OCI-LY7 (cell line): Measurements from ENCODE around the gene WWOX. TPM values are rescaled to one million over a fixed set of nuclear protein-coding genes. Genes with fewer than 3 reads are reported as not detected.

Source experiments
- BruUV-seq: library from RNA; stranded (reverse); fragments of 400-500 nt; replicated peaks from 2 replicates; lab custom pipeline; 2021; lab: Mats Ljungman, UMichigan
- CTCF ChIA-PET: fragments of 300-600 bp; sonication (Branson Sonifier 250); formaldehyde crosslinking; loops from one replicate; lab custom pipeline; 2022; ENCODE audit warnings: antibody characterized with exemption; ENCODE audit not compliant: unreplicated experiment; lab: Charles Lee
- POLR2A ChIA-PET: fragments of 300-600 bp; sonication (Branson Sonifier 250); formaldehyde crosslinking; loops from one replicate; lab custom pipeline; 2022; ENCODE audit warnings: antibody characterized with exemption; lab: Charles Lee
- DNase-seq: peaks from one replicate; pipeline ENCODE4 v3.0.0-alpha.2; 2015; ENCODE audit warnings: low spot score
- H2AFZ ChIP-seq: fragments of 200-600 bp; sonication (generic), shearing (Covaris generic); 2 replicates; pipeline ENCODE4 v1.6.1; 2014; ENCODE audit warnings: mild to moderate bottlenecking, antibody characterized with exemption, low read length, moderate library complexity
- H3K27ac ChIP-seq: fragments of 200-600 bp; sonication (generic); 2 replicates; pipeline ENCODE4 v1.5.1; 2014; ENCODE audit warnings: mixed run types, low read depth, mild to moderate bottlenecking, moderate library complexity, low read length, inconsistent platforms; ENCODE audit not compliant: poor library complexity, severe bottlenecking
- H3K36me3 ChIP-seq: fragments of 200-600 bp; sonication (generic); 2 replicates; pipeline ENCODE4 v1.6.1; 2014; ENCODE audit warnings: mild to moderate bottlenecking, antibody characterized with exemption, low read length, moderate library complexity, mixed read lengths; ENCODE audit not compliant: insufficient read depth
- H3K4me1 ChIP-seq: fragments of 200-600 bp; sonication (generic); 2 replicates; pipeline ENCODE4 v1.5.1; 2014; ENCODE audit warnings: mild to moderate bottlenecking, low read length; ENCODE audit not compliant: insufficient read depth, poor library complexity, severe bottlenecking
- H3K4me2 ChIP-seq: fragments of 200-600 bp; sonication (generic); 2 replicates; pipeline ENCODE4 v1.6.1; 2014; ENCODE audit warnings: mild to moderate bottlenecking, low read length
- H3K4me3 ChIP-seq: fragments of 200-600 bp; sonication (generic); 2 replicates; pipeline ENCODE4 v1.5.1; 2014; ENCODE audit warnings: mild to moderate bottlenecking, low read depth, low read length; ENCODE audit not compliant: poor library complexity, severe bottlenecking
- H3K79me2 ChIP-seq: fragments of 200-600 bp; sonication (generic); 2 replicates; pipeline ENCODE4 v1.6.1; 2016; ENCODE audit warnings: low read depth, mild to moderate bottlenecking, low read length, moderate library complexity, mixed read lengths; ENCODE audit not compliant: insufficient read depth
- H3K9me2 ChIP-seq: fragments of 200-600 bp; sonication (generic); 2 replicates; pipeline ENCODE4 v1.6.1; 2016; ENCODE audit warnings: mild to moderate bottlenecking, low read length, mixed read lengths; ENCODE audit not compliant: insufficient read depth
- H3K9me3 ChIP-seq: fragments of 200-600 bp; sonication (generic); 2 replicates; pipeline ENCODE4 v1.6.1; 2014; ENCODE audit warnings: mild to moderate bottlenecking, mixed run types, low read length, mixed read lengths
- H4K20me1 ChIP-seq: fragments of 200-600 bp; sonication (generic); 2 replicates; pipeline ENCODE4 v1.6.1; 2014; ENCODE audit warnings: mild to moderate bottlenecking, antibody characterized with exemption, low read length, moderate library complexity, mixed read lengths; ENCODE audit not compliant: insufficient read depth
- CTCF ChIP-seq: fragments of 200-600 bp; sonication (generic); conservative IDR thresholded peaks from 2 replicates; pipeline ENCODE4 v1.5.1; 2014; ENCODE audit warnings: mild to moderate bottlenecking, antibody characterized with exemption, low read length, moderate library complexity, mixed read lengths
- EZH2phosphoT487 ChIP-seq: fragments of 200-600 bp; sonication (generic); IDR thresholded peaks from 2 replicates; pipeline ENCODE4 v1.6.1; 2018; ENCODE audit warnings: low read depth, borderline replicate concordance, mild to moderate bottlenecking, mixed run types, antibody characterized with exemption, low read length, moderate library complexity, mixed read lengths
- intact Hi-C: fragments of 100-400 bp; cut with micrococcal nuclease; formaldehyde crosslinking; loops from one replicate; pipeline ENCODE4 v1.10.0; 2022; ENCODE audit not compliant: unreplicated experiment
- total RNA-seq, 2 experiments: library from RNA; depleted of rRNA in 1 of 2; stranded (reverse); fragments of >200 nt in 1 of 2; shearing (Covaris generic) in 1 of 2; gene quantifications; 2 replicates each; pipeline ENCODE4 v1.2.3, GENCODE V29; 2014 to 2022

WWOX gene
- total RNA-seq, 2 experiments from 2014 or later: 40.2 to 47.6 TPM

DNA sequence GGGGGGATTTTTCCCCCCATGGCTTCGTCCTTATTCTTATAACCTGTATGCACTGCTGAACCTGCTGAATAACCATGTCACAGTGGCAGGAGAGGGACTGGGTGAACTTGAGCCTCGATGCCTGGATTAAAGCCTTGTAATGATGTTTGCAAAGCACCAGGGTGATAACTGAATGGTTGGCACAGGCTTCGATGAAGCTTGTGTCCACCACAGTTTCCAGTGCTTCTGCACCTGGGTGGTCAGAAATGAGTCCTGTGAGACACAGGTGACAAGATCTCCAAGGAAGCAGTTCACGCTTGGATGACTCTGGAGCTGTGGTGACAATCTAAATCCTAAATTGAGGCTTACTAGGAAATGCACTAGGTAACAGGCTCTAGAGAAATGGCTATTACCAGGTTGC, 771.8 kb downstream of the WWOX start:
- DNase-seq: no peak
- Histone ChIP-seq H4K20me1 (no peaks in the 10 kb centered on the region), H3K9me2 (no peaks in the 10 kb centered on the region), H3K36me3 (no peaks in the 10 kb centered on the region), H3K27ac (no peak overlapping the region), H2AFZ (no peak overlapping the region), H3K9me3 (no peaks in the 10 kb centered on the region), H3K4me2 (no peak overlapping the region), H3K79me2 (no peaks in the 10 kb centered on the region), H3K4me1 (no peaks in the 10 kb centered on the region), H3K4me3 (no peak overlapping the region)
- intact Hi-C loops: no loop called here
- ChIA-PET CTCF (no interaction called here), POLR2A (interaction anchor here (0.7 kb wide), 1 partner anchor 603 kb away, joined by 7 read pairs; no protein-coding TSS in a partner anchor)
- TF ChIP-seq EZH2phosphoT487 (no peak), CTCF (no peak)
- no TSS peak for BruUV-seq

DNA sequence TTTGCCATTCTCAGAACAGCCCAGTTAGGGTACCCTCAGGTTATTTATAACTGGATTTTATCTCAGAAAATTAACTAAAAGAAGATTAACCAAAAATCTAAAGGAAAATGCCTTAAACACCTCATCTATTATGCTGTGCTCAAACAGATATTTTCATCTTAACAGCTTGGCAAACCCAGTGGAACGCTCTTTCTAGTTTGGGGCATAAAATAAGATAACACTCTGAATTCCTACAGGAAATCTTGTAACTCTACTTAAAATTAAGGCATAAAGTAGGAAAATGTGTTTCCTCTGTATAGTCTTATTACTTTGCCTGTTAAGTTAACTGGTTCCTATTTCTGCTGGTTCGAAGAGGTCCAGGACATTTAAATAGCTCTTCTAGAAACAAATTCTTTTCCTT, 777.2 kb downstream of the WWOX start:
- H3K4me2 ChIP-seq: no peak overlapping the region
- ChIA-PET POLR2A (no interaction called here), CTCF (no interaction called here)
- no peak for DNase-seq
- no peaks in the 10 kb centered on the region for H3K9me3 ChIP-seq
- no peaks in the 10 kb centered on the region for H3K4me1 ChIP-seq
- no peak overlapping the region for H2AFZ ChIP-seq
- TF ChIP-seq EZH2phosphoT487: no peak
- H3K27ac ChIP-seq: no peak overlapping the region
- H4K20me1 ChIP-seq: no peaks in the 10 kb centered on the region
- no peak overlapping the region for H3K4me3 ChIP-seq
- H3K9me2 ChIP-seq: no peaks in the 10 kb centered on the region
- H3K79me2 ChIP-seq: no peaks in the 10 kb centered on the region
- BruUV-seq: no TSS peak
- H3K36me3 ChIP-seq: no peaks in the 10 kb centered on the region
- intact Hi-C loops: no loop called here

DNA sequence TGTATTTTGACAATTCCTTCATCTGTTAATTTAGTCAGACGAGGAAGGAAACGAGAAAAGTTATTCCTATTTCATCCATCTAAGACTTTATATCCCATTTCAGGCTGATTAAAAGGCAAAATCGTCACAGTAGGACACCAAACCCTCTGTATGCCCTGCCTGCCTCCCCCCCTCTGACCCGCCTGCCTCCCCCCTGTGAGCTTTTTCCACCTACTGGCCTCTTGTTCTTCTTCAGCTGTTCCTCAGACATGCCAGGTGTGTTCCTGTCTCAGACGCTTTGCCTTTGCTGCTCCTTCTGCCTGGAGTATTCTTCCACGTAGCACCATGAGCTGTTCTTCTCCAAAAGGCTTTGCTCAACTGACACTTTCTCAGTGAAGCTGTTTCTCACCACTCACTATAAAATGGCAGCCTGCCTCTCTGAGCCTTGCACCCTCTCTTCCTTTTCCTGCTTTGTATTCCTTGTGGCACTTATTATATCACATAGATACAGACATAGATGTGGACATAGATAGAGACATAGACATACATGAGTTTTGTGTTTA, 777.7 kb downstream of the WWOX start:
- Histone ChIP-seq H2AFZ (no peak overlapping the region), H3K4me1 (no peaks in the 10 kb centered on the region), H4K20me1 (no peaks in the 10 kb centered on the region), H3K27ac (no peak overlapping the region), H3K4me2 (no peak overlapping the region), H3K9me3 (no peaks in the 10 kb centered on the region), H3K9me2 (no peaks in the 10 kb centered on the region), H3K36me3 (no peaks in the 10 kb centered on the region), H3K79me2 (no peaks in the 10 kb centered on the region), H3K4me3 (no peak overlapping the region)
- BruUV-seq: no TSS peak
- ChIA-PET CTCF (no interaction called here), POLR2A (no interaction called here)
- TF ChIP-seq EZH2phosphoT487: no peak
- TF ChIP-seq CTCF: no peak
- intact Hi-C loops: no loop called here
- DNase-seq: no peak
